Transverse colon (tissue), 3 donors: ENCODE results near the gene ACP2.

Experiments
- EP300 ChIP-seq: sonication (generic); formaldehyde crosslinking; IDR thresholded peaks from one replicate; pipeline ENCODE4 v1.6.1; 2017; ENCODE audit warnings: antibody characterized with exemption, low read depth
- TF ChIP-seq, protein P1 (sequence below), 5 experiments: fragments of 200-600 bp in 3 of 5; fragments of 450-650 bp in 2 of 5; sonication (generic) in 3 of 5; IDR thresholded peaks; 1 replicate in 2 of 5; 2 replicates in 3 of 5; pipeline ENCODE4 v1.5.1; 2016 to 2017; ENCODE audit warnings: antibody characterized with exemption in 5 of 5, inconsistent platforms in 3 of 5, mild to moderate bottlenecking in 2 of 5, moderate library complexity in 1 of 5

DNA sequence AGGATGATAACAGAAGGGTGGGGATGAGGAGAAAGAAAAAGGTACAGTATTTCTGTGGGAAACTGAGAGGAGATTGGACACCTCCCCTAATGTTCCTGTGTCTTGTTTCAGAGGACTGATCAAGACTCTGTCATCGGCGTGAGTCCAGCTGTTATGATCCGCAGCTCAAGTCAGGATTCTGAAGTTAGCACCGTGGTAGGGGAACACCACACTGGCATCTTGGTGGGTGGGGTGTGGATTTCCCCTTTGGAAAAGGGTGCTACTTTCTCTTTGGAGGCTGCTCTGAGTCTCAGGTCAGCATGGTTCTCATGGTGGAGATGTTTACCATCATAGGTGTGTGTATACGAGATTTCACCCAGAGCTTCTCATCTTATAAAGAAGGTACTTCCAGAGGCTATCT is 46.8 kb upstream of the ACP2 start:
- TF ChIP-seq, protein P1, sequence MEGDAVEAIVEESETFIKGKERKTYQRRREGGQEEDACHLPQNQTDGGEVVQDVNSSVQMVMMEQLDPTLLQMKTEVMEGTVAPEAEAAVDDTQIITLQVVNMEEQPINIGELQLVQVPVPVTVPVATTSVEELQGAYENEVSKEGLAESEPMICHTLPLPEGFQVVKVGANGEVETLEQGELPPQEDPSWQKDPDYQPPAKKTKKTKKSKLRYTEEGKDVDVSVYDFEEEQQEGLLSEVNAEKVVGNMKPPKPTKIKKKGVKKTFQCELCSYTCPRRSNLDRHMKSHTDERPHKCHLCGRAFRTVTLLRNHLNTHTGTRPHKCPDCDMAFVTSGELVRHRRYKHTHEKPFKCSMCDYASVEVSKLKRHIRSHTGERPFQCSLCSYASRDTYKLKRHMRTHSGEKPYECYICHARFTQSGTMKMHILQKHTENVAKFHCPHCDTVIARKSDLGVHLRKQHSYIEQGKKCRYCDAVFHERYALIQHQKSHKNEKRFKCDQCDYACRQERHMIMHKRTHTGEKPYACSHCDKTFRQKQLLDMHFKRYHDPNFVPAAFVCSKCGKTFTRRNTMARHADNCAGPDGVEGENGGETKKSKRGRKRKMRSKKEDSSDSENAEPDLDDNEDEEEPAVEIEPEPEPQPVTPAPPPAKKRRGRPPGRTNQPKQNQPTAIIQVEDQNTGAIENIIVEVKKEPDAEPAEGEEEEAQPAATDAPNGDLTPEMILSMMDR (IDR thresholded peaks at IDR 0.05), result no peak
- no peak for TF ChIP-seq EP300
